ENCODE measurements around the gene PKNOX1.
"Not testable (repeated sequence)": the region's sequence is repeated elsewhere in the genome, so short reads cannot be mapped to it uniquely, and the experiment has no call there.

PKNOX1 gene, protein sequence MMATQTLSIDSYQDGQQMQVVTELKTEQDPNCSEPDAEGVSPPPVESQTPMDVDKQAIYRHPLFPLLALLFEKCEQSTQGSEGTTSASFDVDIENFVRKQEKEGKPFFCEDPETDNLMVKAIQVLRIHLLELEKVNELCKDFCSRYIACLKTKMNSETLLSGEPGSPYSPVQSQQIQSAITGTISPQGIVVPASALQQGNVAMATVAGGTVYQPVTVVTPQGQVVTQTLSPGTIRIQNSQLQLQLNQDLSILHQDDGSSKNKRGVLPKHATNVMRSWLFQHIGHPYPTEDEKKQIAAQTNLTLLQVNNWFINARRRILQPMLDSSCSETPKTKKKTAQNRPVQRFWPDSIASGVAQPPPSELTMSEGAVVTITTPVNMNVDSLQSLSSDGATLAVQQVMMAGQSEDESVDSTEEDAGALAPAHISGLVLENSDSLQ

DNA sequence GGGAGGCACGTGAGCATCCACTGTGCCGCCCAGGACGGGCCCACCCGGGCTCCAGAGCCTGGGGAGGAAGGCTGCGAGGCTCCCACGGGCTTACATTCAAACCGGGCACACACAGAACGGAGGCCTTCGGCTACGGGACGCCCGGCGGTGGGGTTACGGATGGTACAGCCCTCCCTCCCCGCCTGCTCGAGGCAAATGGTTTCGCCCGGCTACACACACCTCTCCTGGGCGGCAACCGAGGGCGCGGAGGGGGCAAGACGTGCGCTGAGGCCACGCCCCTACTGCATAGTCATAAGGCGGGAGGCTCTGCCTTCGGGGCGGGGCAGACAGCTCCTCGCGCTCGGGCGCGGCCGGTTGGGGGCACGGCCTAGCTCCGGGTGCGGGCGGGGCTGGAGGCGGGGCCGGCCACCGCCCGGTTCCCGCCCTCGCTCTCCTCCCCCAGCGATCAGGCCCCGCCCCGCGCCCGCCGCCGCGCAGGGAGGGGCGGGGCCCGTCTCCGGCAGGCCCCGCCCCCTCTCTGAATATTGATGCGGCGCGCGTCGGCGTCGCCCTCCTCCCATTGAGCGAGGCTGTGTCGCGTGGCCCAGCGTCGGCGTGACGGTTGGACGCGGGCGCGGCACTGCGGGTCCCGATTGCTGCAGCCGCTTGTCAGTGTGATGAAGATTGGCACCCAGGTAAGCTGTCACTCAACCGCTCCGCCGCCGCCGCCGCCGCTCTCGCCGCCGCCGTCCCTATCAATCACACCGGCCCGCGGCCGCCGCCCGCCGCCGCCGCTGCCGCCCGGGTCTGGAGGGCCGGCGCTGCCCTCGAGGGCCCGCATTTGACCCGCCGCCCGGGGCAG is at the start of gene PKNOX1:
PKNOX1 (plus strand) TSS at position 572 of the 841 bp plus-strand sequence. CDS start 29,820 bp downstream, outside the sequence.
- DNase-seq: peak; percentile 99

DNA sequence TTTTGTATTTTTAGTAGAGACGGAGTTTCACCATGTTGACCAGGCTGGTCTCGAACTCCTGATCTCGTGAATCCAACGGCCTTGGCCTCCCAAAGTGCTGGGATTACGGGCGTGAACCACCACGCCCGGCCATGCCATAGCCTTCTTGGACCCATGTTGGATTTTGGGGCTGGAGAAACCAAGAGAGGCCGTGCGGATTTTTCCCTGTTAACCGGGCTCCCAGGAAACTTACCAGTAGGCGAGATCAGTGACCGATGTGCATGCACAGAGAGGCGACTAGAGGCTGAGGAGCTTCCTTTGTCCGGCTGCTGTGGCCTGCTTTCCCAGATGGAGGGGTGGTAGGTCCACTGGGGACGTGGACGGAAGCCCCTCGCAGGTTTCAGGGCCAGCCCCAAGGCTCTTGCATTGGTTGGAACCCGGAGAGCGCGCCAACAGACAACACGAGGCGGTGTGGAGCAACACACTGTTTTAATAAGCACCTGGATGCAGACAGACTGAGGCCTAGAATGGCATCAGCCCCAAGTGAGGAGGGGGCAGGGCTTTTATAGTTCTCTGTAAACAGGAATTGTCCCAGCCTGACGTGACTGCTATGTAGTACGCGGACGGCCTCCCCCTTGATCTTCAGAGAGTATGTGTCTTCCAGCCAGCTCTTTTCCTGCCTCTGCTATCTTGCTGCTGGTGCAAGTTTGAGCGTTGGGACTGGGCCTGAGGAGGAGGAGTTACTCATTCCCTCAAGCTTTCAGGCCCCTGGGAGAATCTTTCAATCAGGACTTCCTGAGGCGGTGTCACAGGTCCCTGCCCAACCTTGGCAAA is 49.0 kb upstream of the PKNOX1 start, which contains the start of gene ERVH48-1:
ERVH48-1 (minus strand) TSS at position 517 of the 813 bp plus-strand sequence. CDS start 6,624 bp downstream, outside the sequence.
- DNase-seq: peak; percentile 57

DNA sequence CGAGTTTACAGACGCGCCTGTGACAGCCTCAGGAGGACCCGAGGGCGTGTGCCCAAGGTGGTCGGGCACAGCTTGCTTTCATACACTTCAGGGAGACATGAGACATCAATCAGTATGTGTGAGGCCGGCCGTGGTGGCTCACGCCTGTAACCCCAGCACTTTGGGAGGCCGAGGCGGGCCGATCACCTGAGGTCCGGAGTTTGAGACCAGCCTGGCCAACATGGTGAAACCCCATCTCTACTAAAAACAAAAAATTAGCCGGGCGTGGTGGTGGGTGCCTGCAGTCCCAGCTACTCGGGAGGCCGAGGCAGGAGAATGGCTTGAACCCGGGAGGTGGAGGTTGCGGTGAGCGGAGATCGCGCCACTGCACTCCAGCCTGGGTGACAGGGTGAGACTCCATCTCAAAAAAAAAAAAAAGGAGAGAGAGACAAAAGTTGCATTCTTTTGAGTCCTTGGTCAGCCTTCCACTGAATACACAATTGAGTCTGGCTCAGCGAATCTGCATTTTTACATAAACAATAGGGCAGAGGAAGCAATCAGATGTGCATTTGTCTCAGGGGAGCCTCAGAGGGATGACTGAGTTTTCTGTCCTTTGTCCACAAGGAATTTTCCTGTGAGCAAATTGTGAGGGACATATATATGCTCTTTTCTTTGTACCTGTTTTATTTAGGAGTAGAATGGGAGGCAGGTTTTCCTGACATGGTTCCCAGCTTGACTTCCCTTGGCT is 46.7 kb upstream of the PKNOX1 start:
- DNase-seq: not testable (repeated sequence)

DNA sequence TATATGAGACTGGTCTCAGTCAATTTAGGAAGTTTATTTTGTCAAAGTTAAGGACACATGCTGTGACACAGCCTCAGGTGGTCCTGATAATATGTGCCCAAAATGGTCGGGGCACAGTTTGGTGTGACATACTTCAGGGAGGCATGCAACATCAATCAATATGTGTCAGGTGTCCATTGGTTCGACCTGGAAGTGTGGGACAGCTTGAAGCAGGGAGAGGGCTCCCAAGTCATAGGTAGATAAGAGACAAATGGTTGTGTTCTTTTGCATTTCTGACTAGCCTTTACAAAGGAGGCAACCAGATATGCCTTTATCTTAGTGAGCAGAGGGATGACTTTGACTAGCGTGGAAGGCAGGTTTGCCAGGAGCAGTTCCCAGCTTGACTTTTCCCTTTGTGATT is 44.4 kb upstream of the PKNOX1 start:
- DNase-seq: no peak

DNA sequence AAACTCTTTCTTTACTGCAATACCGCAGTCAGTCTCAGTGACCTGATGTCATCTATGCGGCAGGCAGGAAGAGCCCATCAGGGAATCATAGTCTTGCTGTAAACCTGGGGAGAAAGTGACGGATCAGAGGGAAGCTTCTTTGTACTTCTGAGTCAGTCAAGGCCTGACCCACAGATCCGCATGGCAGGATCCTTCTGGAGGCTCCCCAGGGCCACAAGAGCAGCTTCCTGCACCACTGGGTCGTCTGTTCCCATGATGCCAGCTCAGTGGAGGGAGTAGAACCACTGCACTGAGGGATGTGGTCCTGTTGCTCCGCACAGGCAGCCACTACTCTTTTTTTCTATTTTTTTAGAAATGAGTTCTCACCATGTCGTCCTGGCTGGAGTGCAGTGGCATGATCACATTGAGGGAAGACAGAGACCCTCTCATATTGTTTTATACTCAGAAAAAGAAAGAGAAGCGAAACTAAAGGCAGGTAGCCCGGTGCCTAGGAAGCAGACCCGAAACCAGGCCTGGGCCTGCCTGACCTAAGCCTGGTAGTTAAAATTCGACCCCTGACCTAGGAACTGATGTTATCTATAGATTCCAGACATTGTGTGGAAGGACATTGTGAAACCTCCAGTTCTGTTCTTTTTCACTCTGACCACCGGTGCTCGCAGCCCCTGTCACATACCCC is 42.7 kb upstream of the PKNOX1 start:
- DNase-seq: no peak

DNA sequence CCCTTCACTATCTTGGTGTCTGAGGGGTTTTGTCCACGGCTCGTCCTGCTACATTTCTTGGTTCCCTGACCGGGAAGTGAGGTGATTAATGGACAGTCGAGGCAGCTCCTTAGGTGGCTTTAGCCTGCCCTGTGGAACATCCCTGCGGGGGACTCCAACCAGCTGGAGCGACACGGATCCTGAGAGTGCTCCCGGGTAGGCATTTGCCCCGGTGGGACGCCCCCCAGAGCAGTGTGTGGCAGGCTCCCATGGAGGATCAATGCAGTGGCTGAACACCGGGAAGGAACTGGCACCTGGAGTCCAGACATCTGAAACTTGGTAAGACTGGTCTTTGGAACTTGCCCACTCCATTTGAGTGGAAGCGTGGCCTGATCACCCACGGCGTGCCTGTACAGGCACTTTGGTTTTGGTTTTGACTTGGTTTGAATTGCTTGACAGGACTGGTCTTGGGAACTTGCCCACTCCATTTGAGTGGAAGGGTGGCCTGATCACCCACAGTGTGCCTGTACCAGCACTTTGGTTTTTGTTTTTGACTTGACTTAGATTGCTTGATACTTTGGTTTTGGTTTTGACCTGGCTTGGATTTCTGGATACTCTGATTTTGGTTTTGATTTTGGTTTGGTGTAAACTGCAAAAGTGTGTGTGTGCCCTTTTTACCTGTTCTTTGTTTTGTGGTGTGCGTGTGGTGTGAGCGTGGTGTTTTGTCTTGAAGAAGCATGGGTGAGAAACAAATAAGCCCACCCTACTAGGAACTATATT is 41.8 kb upstream of the PKNOX1 start:
- not testable (repeated sequence) for DNase-seq

DNA sequence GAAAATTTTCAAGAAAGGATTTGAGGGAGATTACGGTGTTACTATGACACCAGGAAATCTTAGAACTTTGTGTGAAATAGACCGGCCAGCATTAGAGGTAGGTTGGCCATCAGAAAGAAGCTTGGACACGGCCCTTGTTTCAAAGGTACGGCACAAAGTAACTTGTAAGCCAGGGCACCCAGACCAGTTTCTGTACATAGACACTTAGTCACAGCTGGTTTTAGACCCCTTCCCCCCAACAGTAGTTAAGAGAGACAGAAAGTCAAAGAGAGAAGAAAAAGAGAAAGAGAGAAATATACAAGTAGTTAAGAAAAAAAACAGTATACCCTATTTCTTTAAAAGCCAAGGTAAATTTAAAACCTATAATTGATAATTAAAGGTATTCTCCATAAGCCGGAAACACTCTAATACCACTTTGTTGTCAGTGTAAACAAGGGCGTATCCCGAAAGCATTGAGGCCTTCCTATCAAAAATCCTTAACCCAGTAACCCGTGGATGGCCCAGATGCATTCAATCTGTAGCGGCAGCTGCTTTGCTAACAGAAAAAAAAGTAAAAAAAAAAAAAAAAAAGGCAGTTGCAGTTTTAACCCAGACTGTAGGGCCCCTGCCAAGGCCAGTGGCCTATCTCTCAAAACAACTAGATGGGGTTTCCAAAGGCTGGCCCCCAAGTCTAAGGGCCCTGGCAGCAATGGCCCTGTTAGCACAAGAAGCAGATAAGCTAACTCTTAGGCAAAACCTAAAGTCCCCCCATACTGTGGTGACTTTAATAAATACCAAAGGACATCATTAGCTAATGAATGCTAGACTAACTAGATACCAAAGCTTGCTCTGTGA is 41.0 kb upstream of the PKNOX1 start:
- not testable (repeated sequence) for DNase-seq

DNA sequence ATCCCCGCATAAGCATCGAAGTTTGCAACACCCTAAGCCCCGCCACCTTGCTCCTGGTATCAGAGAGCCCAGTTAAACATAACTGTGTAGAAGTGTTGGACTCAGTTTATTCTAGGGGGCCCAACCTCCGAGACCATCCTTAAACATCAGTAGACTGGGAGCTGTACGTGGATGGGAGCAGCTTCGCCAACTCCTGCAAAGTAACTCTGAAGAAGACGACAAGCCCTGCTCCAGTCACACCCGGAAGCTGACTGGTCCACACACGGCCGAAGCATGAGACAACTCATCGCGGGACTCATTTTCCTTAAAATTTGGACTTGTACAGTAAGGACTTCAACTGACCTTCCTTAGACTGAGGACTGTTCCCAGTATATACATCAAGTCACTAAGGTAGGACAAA is 40.4 kb upstream of the PKNOX1 start:
- not testable (repeated sequence) for DNase-seq

DNA sequence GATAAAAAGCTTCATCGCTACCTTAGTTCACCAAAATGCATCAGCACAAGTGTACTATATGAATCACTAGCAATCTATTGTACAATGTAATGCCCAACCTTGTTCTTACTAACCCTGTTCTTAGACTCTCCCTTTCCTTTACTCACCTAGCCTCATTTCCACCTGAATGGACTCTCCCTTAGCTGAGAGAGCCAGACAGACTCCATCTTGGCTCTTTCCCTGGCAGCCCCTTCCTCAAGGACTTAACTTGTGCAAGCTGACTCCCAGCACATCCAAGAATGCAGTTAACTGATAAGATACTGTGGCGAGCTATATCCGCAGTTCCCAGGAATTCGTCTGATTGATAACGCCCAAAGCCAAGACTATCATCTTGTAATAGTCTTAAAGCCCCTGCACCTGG is 38.0 kb upstream of the PKNOX1 start:
- not testable (repeated sequence) for DNase-seq

DNA sequence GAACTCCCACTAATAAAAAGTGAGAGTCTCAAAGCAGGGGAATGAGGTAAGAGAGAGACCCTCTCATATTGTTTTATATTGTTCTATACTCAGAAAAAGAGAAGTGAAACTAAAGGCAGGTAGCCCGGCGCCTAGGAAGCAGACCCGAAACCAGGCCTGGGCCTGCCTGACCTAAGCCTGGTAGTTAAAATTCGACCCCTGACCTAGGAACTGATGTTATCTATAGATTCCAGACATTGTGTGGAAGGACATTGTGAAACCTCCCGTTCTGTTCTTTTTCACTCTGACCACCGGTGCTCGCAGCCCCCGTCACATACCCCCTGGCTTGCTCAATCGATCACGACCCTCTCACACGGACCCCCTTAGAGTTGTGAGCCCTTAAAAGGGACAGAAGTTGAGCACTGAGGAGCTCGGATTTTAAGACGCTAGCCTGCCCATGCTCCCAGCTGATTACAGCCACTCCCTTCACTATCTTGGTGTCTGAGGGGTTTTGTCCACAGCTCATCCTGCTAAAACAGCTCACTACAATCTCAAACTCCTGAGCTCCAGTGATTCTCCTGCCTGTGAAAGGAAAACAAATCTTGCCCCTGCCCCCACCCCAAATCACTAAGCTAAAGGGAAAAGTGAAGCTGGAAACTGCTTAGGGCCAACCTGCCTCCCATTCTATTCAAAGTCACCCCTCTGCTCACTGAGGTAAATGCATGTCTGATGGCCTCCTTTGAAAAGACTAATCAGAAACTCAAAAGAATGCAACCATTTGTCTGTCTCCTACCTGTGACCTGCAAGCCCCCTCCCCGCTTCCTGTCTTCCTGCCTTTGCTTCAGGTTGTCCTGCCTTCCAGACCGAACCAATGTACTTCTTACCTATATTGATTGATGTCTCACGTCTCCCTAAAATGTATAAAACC is 37.1 kb upstream of the PKNOX1 start:
- DNase-seq: not testable (repeated sequence)

DNA sequence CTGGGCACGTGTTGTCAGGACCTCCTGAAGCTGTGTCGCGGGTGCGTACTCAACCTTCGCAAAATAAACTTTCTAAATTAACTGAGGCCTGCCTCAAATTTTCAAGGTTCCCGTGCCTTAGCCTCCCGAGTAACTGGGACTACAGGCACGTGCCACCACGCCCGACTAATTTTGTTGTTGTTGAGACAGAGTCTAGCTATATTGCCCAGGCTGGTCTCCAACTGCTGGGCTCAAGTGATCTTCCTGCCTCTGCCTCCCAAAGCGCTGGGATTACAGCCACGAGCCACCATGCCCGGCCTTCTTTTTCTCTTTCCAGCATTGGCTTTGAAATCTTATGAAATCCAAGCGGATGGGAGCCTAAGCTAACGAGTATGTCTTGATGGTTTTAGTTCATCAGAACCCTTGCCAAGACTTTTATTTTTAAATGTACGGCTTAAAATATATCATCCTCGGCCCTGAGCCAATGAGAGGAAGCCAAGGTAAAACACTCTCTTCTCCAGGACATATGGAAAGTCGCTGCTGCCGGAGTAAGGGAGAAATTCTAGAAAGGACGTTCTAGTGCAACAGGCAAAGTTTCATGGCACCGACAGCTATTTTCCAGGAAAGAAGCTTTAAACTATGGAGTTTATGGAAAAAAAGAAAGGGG is 36.3 kb upstream of the PKNOX1 start:
- DNase-seq: no peak

DNA sequence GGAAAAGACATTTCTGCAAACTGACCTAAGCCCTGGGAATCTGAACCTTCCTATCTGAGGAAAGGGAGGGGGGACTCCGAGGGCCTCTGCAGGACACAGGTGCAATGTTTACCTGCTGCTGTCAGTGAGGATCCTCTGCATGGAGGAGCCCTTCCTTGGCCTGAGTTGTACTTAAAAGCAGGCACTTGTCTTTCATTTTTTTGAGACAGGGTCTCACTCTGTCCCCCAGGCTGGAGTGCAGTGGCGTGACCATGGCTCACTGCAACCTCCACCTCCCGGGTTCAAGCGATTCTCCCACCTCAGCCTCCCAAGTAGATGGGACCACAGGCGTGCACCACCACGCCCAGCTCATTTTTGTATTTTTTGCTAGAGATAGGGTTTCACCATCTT is 35.8 kb upstream of the PKNOX1 start:
- DNase-seq: not testable (repeated sequence)

DNA sequence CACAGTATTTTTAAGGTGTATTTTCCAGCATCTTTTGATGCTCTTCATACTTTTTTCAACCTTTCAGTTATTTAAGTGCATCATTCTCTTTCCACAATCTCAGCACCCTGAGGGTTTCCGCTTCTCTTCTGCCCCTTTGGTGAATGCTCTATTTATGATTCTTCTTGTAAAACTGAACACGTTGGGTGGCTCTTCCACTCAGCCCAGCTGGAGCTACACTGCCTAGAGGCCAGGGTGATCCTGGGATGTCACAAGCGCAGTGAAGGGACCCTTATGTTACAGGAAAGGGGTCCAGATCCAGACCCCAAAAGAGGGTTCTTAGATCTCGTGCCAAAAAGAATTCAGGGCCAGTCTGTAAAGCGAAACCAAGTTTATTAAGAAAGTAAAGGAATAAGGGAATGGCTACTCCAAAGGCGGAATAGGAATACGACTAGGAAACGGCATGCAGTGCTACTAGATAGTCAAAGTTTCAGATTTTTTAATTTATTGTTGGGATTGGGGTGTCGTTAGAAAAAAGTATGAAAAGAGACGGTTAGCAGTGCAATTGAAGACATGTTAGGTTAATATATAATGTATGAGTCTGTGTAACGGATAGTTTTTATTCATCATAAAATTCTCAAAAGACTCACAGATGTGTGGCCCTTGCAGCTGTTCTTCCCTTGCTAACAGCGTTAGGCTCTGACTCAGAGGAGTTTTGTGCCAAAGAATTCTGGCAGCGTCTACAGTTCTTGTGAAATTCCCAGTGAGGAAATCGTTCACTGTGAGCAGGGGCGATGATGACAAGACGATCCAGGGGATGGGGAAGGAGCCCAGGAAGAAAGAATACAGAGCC is 34.6 kb upstream of the PKNOX1 start:
- DNase-seq: no peak

DNA sequence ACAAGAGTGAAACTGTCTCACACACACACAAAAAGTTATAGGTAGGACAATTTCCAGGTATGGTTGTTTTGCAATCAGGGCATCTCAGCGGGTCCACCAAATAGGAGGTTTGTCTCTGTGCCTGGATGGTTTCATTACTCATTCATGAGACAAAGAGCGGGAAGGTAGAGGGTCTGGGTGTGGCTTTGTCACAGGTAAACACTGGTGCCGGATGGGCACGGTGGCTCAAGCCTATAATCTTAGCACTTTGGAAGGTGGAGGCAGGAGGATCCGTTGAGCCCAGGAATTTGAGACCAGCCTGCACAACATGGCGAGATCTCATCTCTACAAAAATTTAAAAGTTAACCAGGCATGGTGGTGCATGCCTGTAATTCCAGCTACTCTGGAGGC is 32.7 kb upstream of the PKNOX1 start:
- DNase-seq: no peak

DNA sequence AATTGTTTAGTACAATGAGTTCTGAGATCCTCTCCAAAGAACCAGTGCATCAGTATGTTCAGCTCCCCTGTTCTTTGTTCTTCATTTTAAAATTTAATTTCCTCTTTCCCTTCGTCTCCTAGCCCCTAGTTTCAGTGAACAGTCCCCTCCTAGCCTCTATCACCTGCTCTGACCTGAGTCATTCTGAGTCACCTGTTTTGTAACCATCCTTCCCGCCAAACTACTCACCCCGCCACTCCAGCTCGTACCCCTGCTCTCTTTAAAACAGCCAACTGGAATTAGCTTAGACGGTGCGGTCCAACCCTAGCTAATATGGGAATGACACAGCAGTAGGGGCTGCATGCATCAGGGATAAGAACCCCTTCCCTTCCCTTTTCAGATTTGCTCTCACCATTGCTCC is 32.1 kb upstream of the PKNOX1 start:
- DNase-seq: no peak

DNA sequence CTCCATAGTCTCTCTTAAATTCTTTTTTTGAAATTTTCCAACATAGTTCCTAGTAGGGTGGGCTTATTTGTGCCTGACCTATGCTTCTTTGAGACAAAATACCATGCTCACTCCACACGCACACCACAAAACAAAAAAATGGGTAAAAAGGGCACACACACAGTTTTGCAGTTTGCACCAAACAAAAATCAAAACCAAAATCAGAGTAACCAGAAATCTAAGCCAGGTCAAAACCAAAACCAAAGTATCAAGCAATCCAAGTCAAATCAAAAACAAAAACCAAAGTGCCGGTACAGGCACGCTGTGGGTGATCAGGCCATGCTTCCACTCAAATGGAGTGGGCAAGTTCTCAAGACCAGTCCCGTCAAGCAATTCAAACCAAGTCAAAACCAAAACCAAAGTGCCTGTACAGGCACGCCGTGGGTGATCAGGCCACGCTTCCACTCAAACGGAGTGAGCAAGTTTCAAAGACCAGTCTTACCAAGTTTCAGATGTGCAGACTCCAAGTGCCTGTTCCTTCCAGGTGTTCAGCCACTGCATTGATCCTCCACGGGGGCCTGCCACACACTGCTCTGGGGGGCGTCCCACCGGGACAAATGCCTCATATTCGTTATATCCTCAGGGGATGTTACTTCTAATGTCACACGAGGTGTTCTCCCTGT is 25.1 kb upstream of the PKNOX1 start:
- not testable (repeated sequence) for DNase-seq

DNA sequence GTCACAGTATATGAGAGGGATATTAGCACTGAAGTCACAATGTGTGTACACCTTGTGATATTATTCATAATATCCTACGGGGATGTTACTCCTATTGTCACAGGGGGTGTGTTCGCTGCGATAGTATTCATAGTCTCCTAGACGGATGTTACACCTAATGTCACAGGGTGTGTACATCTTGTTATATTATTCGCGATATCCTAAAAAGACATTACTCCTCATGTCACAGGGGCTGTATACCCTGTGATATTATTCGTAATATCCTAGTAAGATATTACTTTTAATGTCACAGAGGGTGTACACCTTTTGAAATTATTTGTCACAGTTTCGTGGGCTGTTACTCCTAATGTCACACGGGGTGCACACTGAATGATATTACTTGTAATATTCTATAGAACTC is 23.2 kb upstream of the PKNOX1 start:
- DNase-seq: not testable (repeated sequence)

All from CD4-positive, alpha-beta T cell treated with Interleukin-17A for 4 hours (primary cell).